GM19238 (cell line): ENCODE results near the gene CHMP2A.

Experiments
- DNase-seq: peaks from one replicate; pipeline ENCODE4 v3.0.0; 2011; ENCODE audit warnings: low spot score; ENCODE audit not compliant: insufficient read length

CHMP2A gene

DNA sequence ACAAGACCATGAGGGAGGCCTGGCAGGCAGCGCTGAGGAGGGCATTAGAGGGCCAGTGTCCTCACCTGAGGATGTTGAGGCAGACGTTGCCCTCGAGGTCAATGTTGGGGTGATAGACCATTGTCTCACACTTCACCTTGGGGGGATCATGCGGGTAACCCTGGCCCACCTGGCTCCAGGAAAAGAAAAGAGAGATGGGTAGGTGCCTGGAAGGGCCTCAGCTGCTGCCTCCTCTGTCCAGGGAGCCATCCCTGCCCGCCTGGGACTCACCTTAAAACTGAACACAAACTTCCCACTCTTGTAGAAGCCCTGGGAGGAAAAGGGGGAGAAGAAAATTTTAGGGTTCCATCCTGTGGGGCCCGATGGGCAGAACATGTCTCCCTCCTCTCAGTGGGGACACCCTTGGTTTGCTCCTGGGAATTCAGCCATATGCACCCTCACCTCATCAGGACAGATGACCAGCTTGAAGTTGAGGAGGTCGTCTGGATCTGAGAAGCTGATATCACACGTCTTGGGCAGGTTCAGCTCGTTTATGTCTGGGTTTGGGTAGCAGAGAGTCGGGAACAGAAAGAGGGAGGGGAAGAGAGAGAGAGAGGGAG, 1.8 kb upstream of the CHMP2A start:
- DNase-seq: no peak

DNA sequence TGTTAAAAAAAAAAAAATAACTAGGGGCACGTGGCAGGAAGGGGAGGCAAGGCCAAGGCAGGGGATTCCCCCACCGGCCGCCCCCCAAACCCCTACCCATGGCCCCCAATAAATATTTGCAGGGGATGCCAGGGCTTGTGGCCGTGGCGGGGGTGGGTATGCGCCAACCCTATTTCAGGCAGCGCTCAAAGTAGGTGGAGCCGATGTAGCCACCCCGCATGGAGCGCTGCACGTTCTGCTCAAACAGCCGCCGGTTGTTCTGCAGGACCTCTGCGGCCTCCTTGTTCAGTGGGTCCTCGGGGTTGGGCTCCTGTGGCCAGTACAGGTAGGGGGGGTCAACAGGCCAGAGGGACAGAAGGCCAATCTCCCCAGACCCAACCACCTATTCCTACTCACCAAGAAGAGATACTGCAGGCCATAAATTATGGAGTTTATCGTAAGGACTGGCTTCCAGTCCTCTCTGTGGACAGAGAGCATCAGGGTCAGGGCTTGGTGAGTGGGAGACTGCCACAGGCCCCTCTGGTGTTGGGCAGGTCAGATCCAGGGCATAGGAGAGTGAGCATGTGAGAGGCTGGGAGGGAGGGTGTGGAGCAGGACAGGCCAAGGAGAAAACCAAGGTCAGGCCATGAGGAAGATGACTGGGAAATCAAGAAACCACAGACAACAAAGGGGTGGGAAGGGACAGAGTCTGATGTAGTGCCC, 1.2 kb upstream of the CHMP2A start:
- DNase-seq: no peak

- no peak for DNase-seq
Observed at GRCh38 chr19:58555369-58555885, 522 bp upstream of the CHMP2A start.

DNA sequence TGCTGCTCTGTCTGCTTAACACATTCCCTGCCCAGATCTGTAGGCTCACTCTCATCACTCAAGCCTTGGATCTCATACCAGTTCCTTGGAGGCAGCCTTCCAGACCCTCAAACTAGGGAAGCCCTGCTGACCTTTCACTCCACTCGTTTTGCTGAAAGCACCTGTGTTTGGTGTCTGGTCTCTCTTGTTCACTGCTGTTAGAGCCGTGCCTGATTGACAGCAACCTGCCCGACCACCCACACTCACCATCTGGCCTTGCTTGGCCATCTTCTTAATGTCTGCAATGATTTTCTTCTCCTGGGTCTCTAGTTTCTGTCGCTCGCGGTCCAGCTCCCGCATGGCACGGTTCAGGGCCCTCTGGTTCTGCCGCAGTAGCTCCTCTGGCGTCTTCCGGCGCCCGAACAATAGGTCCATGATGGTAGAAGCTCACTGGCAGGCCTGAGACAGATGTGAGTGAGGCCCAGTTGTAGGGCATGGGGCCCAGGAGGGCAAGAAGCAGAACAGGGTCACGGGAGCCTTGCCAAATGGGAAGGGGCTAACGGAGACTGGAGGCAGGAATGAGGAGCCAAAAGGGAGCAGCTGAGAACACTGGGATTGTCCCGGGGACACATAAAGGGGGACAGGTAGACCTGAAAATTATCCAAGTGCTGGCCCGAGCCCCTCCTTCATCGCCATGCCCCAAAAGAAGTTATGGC, 959 bp downstream of the CHMP2A start:
- no peak for DNase-seq

DNA sequence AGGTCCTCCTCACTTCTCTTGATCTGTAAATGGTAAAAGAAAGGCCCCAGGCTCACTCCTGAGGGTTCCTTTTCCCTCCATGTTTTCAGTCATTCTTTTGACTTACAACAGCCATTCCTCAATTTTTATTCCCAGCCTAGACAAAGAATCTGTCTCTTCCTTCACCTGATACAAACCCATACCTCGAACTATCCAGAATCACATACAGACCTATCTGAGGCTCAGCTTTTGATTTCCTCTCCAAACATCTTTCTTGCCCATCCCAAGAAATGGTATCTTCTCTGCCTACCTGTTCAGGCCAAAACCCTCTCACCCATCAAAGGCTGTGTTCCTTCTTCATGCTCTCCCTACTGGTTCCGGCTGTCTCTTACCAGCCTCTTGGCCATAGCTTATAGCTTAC, 2.2 kb downstream of the CHMP2A start:
- DNase-seq: no peak

DNA sequence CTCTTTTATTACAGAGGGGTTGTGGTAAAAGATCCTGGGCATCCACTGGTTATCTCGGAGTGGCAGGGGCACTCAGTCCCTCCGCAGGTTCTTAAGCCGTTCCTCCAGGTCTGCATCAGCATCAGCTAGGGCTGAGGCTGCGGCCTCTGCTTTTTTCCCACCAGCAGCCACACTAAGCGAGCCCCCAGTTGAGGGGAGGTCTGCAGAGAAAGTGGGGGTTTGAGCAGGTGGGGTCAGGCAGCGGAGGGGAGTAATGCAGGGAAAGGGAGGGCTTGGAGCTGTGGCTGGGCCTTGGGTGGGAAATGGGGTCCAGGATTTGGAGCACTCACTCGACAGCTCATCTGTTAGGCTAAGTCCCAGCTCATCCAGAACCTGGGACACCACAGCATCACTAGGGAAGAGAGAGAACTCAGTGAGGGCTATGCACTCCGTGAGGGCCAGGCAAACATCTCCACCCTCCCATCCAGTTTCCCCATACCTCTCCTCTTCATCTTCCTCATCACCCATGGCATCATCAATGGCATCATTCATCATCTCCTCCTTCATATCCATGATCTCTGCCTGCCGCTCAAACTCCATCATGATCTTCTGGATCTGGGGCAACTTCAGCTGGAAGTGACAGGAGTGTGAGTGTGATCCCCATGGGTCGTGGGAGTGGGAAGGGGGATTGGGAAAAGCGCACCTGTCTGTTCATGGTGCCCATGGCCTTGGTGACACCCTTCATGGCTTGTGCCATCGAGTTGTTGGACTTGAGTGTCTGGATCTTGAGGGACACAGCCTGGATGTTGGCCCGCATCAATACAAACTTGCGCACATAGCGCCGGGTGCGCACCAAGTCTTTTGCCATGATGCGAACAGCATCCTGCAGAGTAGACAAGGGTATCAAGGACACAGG, 3.1 kb downstream of the CHMP2A start:
- no peak for DNase-seq

DNA sequence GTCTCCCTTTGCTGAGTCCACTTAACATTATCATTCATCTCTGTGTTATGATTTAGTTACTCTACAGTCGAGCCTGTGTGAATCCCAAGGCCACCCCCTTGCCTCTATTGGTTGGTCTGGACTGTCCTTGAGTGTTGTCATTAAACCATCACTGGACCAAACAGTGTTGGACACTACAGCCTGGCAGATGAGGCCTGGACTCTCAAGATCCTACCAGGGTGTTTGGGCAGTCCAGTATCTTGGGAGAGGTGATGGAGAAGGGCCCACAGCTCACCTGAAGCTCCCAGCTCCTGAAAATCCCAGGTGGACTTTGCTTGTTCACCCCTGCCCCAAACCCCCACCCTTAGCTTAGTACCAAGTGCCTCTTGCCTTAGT, 3.8 kb downstream of the CHMP2A start:
- DNase-seq: no peak

GRCh38 chr19:58550362-58551122, 4.4 kb downstream of the CHMP2A start:
- DNase-seq: no peak

- no peak for DNase-seq
Observed at GRCh38 chr19:58549664-58550361, 5.1 kb downstream of the CHMP2A start.

DNA sequence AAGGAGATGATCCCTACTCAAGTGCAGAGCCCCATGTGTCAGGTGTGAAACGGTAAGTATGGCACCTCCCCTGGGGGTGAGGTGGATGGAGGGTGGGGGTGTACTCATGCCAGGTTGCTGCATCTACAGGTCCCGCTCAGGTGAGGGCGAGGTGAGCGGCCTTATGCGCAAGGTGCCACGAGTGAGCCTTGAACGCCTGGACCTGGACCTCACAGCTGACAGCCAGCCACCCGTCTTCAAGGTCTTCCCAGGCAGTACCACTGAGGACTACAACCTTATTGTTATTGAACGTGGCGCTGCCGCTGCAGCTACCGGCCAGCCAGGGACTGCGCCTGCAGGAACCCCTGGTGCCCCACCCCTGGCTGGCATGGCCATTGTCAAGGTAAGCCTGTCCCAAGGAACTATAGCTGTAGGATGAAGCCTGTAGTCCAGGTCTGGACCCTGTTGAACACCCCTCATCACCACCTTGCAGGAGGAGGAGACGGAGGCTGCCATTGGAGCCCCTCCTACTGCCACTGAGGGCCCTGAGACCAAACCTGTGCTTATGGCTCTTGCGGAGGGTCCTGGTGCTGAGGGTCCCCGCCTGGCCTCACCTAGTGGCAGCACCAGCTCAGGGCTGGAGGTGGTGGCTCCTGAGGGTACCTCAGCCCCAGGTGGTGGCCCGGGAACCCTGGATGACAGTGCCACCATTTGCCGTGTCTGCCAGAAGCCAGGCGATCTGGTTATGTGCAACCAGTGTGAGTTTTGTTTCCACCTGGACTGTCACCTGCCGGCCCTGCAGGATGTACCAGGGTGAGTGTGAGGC, 5.8 kb downstream of the CHMP2A start:
- no peak for DNase-seq

- no peak for DNase-seq
Observed at GRCh38 chr19:58547323-58548312, 7.3 kb downstream of the CHMP2A start.

DNA sequence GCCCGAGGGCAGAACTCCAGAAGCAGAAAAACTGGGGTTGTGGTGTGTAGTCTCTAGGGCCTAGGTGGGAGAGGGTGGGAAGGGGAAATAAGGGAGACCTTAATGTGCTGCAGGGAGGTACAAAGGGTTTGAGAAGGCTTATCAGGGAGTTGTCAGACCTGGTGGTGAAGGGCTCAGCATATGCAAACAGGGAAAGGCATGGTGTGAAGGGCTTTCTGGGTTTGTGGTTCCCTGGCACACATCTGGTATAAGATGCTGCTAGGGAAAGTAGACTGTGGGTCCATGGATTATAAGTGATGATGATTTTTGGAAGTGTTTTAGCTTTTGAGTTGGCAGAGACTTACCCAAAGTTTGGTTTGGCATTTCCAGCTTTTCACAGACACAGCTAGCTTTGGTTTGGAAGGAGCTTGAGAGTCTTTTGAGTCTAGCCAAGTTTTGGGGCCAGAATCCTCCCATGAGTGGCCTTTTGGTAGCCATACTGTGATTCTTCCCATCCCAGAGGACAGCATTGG, 8.8 kb downstream of the CHMP2A start:
- DNase-seq: no peak

GRCh38 chr19:58545286-58546018, 9.5 kb downstream of the CHMP2A start:
- no peak for DNase-seq

- DNase-seq: peak; percentile 93
Observed at GRCh38 chr19:58544591-58545285, 10.2 kb downstream of the CHMP2A start.

DNA sequence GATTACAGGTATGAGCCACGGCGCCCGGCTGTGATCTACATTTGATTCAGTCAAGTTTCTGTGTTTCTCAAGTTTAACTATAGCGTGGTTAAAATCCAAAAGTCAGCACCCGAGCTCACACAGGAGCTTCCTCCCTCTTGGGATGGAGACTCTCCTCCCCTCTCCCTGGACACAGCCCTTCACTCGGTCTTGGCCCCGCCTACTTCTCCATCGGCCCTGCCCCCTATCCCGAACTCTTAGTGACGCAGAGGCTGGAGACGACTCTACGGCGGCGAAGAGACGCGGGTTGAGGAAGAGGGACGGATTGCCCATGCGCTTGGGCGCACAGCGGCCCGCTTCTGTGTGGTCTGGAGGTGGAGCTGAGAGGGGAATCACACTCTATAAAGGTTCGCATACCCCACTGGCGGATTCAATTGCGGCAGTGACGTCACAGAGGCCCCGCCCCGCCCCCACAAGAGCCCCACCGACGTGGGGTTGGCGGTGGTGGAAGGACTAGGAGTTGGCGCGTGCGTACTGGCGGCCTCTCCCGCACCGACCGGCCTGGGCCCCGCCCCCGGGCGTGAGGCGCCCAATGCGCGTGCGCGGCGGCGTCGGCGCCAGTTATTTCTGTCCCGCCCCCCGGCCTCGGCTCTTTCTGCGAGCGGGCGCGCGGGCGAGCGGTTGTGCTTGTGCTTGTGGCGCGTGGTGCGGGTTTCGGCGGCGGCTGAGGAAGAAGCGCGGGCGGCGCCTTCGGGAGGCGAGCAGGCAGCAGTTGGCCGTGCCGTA, 10.9 kb downstream of the CHMP2A start, which contains the start of gene TRIM28:
Gene TRIM28 (plus strand): TSS at position 239 of the 765 bp plus-strand sequence. CDS start 694 bp downstream, outside the sequence.
- DNase-seq: peak; percentile 99
